HEK293 (cell line): ENCODE data around the gene UCK2.

Experiments
- CTCF ChIA-PET: fragments of 350-600 bp; formaldehyde crosslinking; extraction: SDS; loops from one replicate; lab custom pipeline; 2021; ENCODE audit warnings: antibody characterized with exemption; lab: Yijun Ruan, JAX
- POLR2A ChIA-PET: fragments of 300-600 bp; formaldehyde crosslinking; extraction: SDS; loops from one replicate; lab custom pipeline; 2020; ENCODE audit warnings: antibody characterized with exemption, inconsistent platforms; lab: Yijun Ruan, JAX
- H3K27ac ChIP-seq: fragments of 200-500 bp; sonication (Bioruptor generic); 2 replicates; pipeline ENCODE4 v1.5.1; 2014; ENCODE audit warnings: low read depth, low read length, control low read depth, inconsistent platforms; ENCODE audit errors: extremely low read depth
- H3K36me3 ChIP-seq, 2 experiments: fragments of 200-500 bp in 1 of 2; sonication (Bioruptor generic) in 1 of 2; 1 replicate in 1 of 2; 2 replicates in 1 of 2; pipeline ENCODE4 v1.5.1; 2014 to 2017; ENCODE audit warnings: inconsistent platforms in 2 of 2, low read length in 2 of 2; ENCODE audit not compliant: control insufficient read depth in 2 of 2, insufficient read depth in 1 of 2
- H3K4me1 ChIP-seq: fragments of 200-500 bp; sonication (Bioruptor generic); 2 replicates; pipeline ENCODE4 v1.5.1; 2014; ENCODE audit warnings: mild to moderate bottlenecking, low read length, inconsistent platforms; ENCODE audit not compliant: control insufficient read depth, insufficient read depth
- H3K4me3 ChIP-seq: 2 replicates; pipeline ENCODE4 v1.5.1; 2011; ENCODE audit warnings: low read depth, mild to moderate bottlenecking, control low read depth, low read length, moderate library complexity
- H3K9me3 ChIP-seq: fragments of 200-500 bp; sonication (Bioruptor generic); 2 replicates; pipeline ENCODE4 v1.5.1; 2014; ENCODE audit warnings: low read depth, low read length, inconsistent platforms; ENCODE audit not compliant: control insufficient read depth, insufficient read depth
- GLIS2 ChIP-seq: fragments of 450-650 bp; formaldehyde crosslinking; IDR thresholded peaks from 2 replicates; pipeline ENCODE4 v1.5.1; 2016; ENCODE audit warnings: missing biosample characterization, missing genetic modification characterization
- KLF7 ChIP-seq: fragments of 450-650 bp; formaldehyde crosslinking; IDR thresholded peaks from 2 replicates; pipeline ENCODE4 v1.5.1; 2016; ENCODE audit warnings: missing biosample characterization, missing genetic modification characterization, borderline replicate concordance
- PRDM1 ChIP-seq: fragments of 450-650 bp; formaldehyde crosslinking; IDR thresholded peaks from 2 replicates; pipeline ENCODE4; 2016; ENCODE audit warnings: missing biosample characterization, missing genetic modification characterization
- RBAK ChIP-seq: fragments of 450-650 bp; formaldehyde crosslinking; IDR thresholded peaks from 2 replicates; pipeline ENCODE4 v1.5.1; 2016; ENCODE audit warnings: missing biosample characterization, missing genetic modification characterization
- SETDB1 ChIP-seq: IDR thresholded peaks from one replicate; pipeline ENCODE4 v1.6.1; 2017; ENCODE audit warnings: mild to moderate bottlenecking, low read length, moderate library complexity, mixed read lengths; ENCODE audit not compliant: insufficient read length
- YY2 ChIP-seq: fragments of 450-650 bp; formaldehyde crosslinking; IDR thresholded peaks from 2 replicates; pipeline ENCODE4 v1.5.1; 2016; ENCODE audit warnings: missing biosample characterization, missing genetic modification characterization
- ZBTB11 ChIP-seq: fragments of 450-650 bp; formaldehyde crosslinking; conservative IDR thresholded peaks from 2 replicates; pipeline ENCODE4 v1.5.1; 2016; ENCODE audit warnings: low read depth, missing biosample characterization, missing genetic modification characterization
- ZBTB17 ChIP-seq: fragments of 450-650 bp; formaldehyde crosslinking; IDR thresholded peaks from 2 replicates; pipeline ENCODE4 v1.5.1; 2016; ENCODE audit warnings: missing biosample characterization, missing genetic modification characterization
- ZFP3 ChIP-seq: fragments of 450-650 bp; formaldehyde crosslinking; IDR thresholded peaks from 2 replicates; pipeline ENCODE4 v1.5.1; 2016; ENCODE audit warnings: low read depth, missing biosample characterization, missing genetic modification characterization
- ZFP37 ChIP-seq: fragments of 450-650 bp; formaldehyde crosslinking; IDR thresholded peaks from 2 replicates; pipeline ENCODE4 v1.5.1; 2016; ENCODE audit warnings: missing biosample characterization, missing genetic modification characterization
- ZNF121 ChIP-seq: fragments of 450-650 bp; formaldehyde crosslinking; IDR thresholded peaks from 2 replicates; pipeline ENCODE4 v1.5.1; 2016; ENCODE audit warnings: missing biosample characterization, missing genetic modification characterization
- ZNF155 ChIP-seq: fragments of 450-650 bp; formaldehyde crosslinking; IDR thresholded peaks from 2 replicates; pipeline ENCODE4 v1.5.1; 2016; ENCODE audit warnings: missing biosample characterization, missing genetic modification characterization
- ZNF169 ChIP-seq: fragments of 450-650 bp; formaldehyde crosslinking; IDR thresholded peaks from 2 replicates; pipeline ENCODE4 v1.5.1; 2016; ENCODE audit warnings: missing biosample characterization, missing genetic modification characterization
- ZNF23 ChIP-seq: fragments of 450-650 bp; formaldehyde crosslinking; IDR thresholded peaks from 2 replicates; pipeline ENCODE4 v1.5.1; 2016; ENCODE audit warnings: missing biosample characterization, missing genetic modification characterization, borderline replicate concordance
- ZNF239 ChIP-seq: fragments of 450-650 bp; formaldehyde crosslinking; IDR thresholded peaks from 2 replicates; pipeline ENCODE4 v1.5.1; 2016; ENCODE audit warnings: missing biosample characterization, missing genetic modification characterization
- ZNF266 ChIP-seq: fragments of 450-650 bp; formaldehyde crosslinking; IDR thresholded peaks from 2 replicates; pipeline ENCODE4 v1.5.1; 2016; ENCODE audit warnings: missing biosample characterization, missing genetic modification characterization, low read depth
- ZNF341 ChIP-seq: fragments of 450-650 bp; formaldehyde crosslinking; IDR thresholded peaks from 2 replicates; pipeline ENCODE4; 2016; ENCODE audit warnings: low read depth, missing biosample characterization, missing genetic modification characterization
- ZNF548 ChIP-seq: fragments of 450-650 bp; formaldehyde crosslinking; IDR thresholded peaks from 2 replicates; pipeline ENCODE4 v1.5.1; 2016; ENCODE audit warnings: missing biosample characterization, missing genetic modification characterization
- ZNF555 ChIP-seq: fragments of 450-650 bp; formaldehyde crosslinking; conservative IDR thresholded peaks from 2 replicates; pipeline ENCODE4 v1.5.1; 2017; ENCODE audit warnings: missing biosample characterization, mild to moderate bottlenecking, missing genetic modification characterization, inconsistent platforms
- ZNF629 ChIP-seq: fragments of 450-650 bp; formaldehyde crosslinking; IDR thresholded peaks from 2 replicates; pipeline ENCODE4 v1.5.1; 2017; ENCODE audit warnings: missing biosample characterization, missing genetic modification characterization
- ZNF654 ChIP-seq: fragments of 450-650 bp; formaldehyde crosslinking; IDR thresholded peaks from 2 replicates; pipeline ENCODE4 v1.5.1; 2016; ENCODE audit warnings: low read depth, missing biosample characterization, missing genetic modification characterization
- ZNF670 ChIP-seq: fragments of 450-650 bp; formaldehyde crosslinking; IDR thresholded peaks from 2 replicates; pipeline ENCODE4 v1.5.1; 2016; ENCODE audit warnings: missing biosample characterization, missing genetic modification characterization, low read depth
- ZNF677 ChIP-seq: fragments of 450-650 bp; IDR thresholded peaks from 2 replicates; pipeline ENCODE4 v1.5.0; 2018; ENCODE audit warnings: missing biosample characterization, mild to moderate bottlenecking, missing genetic modification characterization, moderate library complexity
- ZNF76 ChIP-seq: fragments of 450-650 bp; formaldehyde crosslinking; IDR thresholded peaks from 2 replicates; pipeline ENCODE4; 2016; ENCODE audit warnings: low read depth, missing biosample characterization, missing genetic modification characterization, borderline replicate concordance
- ZNF791 ChIP-seq: fragments of 450-650 bp; formaldehyde crosslinking; IDR thresholded peaks from 2 replicates; pipeline ENCODE4 v1.5.1; 2016; ENCODE audit warnings: missing biosample characterization, missing genetic modification characterization
- ZNF837 ChIP-seq: fragments of 450-650 bp; formaldehyde crosslinking; IDR thresholded peaks from 2 replicates; pipeline ENCODE4 v1.5.1; 2016; ENCODE audit warnings: missing biosample characterization, missing genetic modification characterization
- TF ChIP-seq, protein P1 (sequence below): fragments of 450-650 bp; formaldehyde crosslinking; IDR thresholded peaks from 2 replicates; pipeline ENCODE4 v1.5.1; 2016; ENCODE audit warnings: missing biosample characterization, missing genetic modification characterization
- TF ChIP-seq, protein P2 (sequence below): fragments of 450-650 bp; formaldehyde crosslinking; IDR thresholded peaks from 2 replicates; pipeline ENCODE4 v1.5.1; 2016; ENCODE audit warnings: missing biosample characterization, missing genetic modification characterization

Gene UCK2

DNA sequence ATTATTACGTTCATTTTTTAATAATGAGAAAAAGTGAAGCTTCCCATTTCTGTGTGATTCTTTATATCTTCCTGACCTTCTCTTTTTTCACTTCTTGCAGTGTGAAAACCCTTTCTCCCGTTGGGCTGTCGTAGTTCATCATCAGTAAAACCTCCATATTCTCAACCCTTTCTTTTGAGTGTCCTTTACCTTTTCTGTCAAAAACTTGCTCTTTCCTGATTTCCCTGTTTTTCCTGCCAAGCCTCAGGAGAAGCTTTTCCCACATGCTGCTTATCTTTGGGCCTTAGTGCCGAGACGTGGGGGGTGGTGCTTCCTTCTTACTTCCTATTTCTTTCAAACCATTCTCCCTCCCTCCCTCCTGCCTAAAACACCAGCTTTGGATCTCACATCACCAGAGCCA is 46.1 kb downstream of the UCK2 start:
- POLR2A ChIA-PET: no interaction called here
- Histone ChIP-seq H3K27ac (no peak overlapping the region), H3K36me3 (no peaks in the 10 kb centered on the region)
- CTCF ChIA-PET: interaction anchor here (0.7 to 1.5 kb wide), 5 partner anchors 8 to 285 kb away, joined by 3 read pairs; no protein-coding TSS in a partner anchor
- TF ChIP-seq ZNF677 (tag by site-specific recombination): no peak
- no peak for TF ChIP-seq ZNF239 (tag by site-specific recombination)
- TF ChIP-seq ZNF670 (tag by site-specific recombination): no peak
- no peak for TF ChIP-seq ZNF155 (tag by site-specific recombination)
- no peak for TF ChIP-seq ZNF121
- TF ChIP-seq ZNF341 (tag by site-specific recombination): no peak
- TF ChIP-seq, protein P1, sequence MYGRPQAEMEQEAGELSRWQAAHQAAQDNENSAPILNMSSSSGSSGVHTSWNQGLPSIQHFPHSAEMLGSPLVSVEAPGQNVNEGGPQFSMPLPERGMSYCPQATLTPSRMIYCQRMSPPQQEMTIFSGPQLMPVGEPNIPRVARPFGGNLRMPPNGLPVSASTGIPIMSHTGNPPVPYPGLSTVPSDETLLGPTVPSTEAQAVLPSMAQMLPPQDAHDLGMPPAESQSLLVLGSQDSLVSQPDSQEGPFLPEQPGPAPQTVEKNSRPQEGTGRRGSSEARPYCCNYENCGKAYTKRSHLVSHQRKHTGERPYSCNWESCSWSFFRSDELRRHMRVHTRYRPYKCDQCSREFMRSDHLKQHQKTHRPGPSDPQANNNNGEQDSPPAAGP (tag by site-specific recombination): no peak
- no peak for TF ChIP-seq ZNF791 (tag by site-specific recombination)
- TF ChIP-seq RBAK: no peak
- TF ChIP-seq, protein P2, sequence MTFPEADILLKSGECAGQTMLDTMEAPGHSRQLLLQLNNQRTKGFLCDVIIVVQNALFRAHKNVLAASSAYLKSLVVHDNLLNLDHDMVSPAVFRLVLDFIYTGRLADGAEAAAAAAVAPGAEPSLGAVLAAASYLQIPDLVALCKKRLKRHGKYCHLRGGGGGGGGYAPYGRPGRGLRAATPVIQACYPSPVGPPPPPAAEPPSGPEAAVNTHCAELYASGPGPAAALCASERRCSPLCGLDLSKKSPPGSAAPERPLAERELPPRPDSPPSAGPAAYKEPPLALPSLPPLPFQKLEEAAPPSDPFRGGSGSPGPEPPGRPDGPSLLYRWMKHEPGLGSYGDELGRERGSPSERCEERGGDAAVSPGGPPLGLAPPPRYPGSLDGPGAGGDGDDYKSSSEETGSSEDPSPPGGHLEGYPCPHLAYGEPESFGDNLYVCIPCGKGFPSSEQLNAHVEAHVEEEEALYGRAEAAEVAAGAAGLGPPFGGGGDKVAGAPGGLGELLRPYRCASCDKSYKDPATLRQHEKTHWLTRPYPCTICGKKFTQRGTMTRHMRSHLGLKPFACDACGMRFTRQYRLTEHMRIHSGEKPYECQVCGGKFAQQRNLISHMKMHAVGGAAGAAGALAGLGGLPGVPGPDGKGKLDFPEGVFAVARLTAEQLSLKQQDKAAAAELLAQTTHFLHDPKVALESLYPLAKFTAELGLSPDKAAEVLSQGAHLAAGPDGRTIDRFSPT (tag by site-specific recombination): no peak
- no peak for TF ChIP-seq ZNF23
- peak; percentile 78 for TF ChIP-seq PRDM1
- TF ChIP-seq SETDB1: peak; percentile 58
- TF ChIP-seq ZNF654 (tag by site-specific recombination): no peak
- TF ChIP-seq, all 188 proteins: peak for 2
- Histone ChIP-seq H3K4me1 (no peaks in the 10 kb centered on the region), H3K4me3 (no peak overlapping the region), H3K9me3 (no peaks in the 10 kb centered on the region)

DNA sequence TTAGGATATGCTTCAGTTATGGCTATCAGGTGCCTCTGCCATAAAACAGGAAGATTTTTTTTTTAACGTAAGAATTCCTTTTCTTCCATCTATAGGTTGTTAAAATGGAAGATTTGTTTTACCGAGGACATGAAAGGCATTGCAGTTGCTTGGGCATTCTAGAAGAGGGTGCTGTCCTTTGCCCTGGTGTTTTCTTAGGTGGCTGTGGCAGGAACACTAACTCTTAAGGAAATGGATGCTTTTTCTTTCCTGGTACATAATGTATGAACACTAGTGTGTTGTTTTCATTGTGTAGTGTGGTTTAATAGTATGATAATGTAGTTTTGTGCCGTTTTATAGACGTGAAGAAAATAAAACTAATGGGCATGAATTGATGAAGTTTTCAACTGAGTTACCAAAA is 47.2 kb downstream of the UCK2 start:
- POLR2A ChIA-PET: no interaction called here

More for the DNA sequence above, 47.2 kb downstream of the UCK2 start:
- Histone ChIP-seq H3K4me3 (no peak overlapping the region), H3K4me1 (no peaks in the 10 kb centered on the region), H3K36me3 (peaks cover 0 to 2% of the 10 kb centered on the region in 2 experiments; a peak in 1 of 3 replicates), H3K27ac (no peak overlapping the region), H3K9me3 (no peaks in the 10 kb centered on the region)
- TF ChIP-seq GLIS2 (tag by site-specific recombination) (no peak), ZNF169 (no peak), ZBTB11 (tag by site-specific recombination) (no peak), ZNF266 (tag by site-specific recombination) (no peak), ZNF76 (tag by site-specific recombination) (no peak), ZNF629 (tag by site-specific recombination) (no peak), ZFP3 (tag by site-specific recombination) (no peak), ZNF555 (tag by site-specific recombination) (no peak), ZNF837 (no peak), ZFP37 (tag by site-specific recombination) (no peak), ZNF548 (no peak), YY2 (tag by site-specific recombination) (no peak), ZBTB17 (tag by site-specific recombination) (no peak), KLF7 (tag by site-specific recombination) (no peak)
- CTCF ChIA-PET: interaction anchor here (0.6 kb wide), 1 partner anchor 18 kb away, joined by 3 read pairs; no protein-coding TSS in a partner anchor
